GM12865 (cell line): ENCODE results near the gene FRMD8.

Experiments
- DNase-seq: peaks from one replicate; pipeline ENCODE4 v3.0.0; 2010; ENCODE audit warnings: low read depth
- H3K4me3 ChIP-seq: 2 replicates; pipeline ENCODE4 v1.5.1; 2011; ENCODE audit warnings: mild to moderate bottlenecking, low read depth, low read length, control low read depth
- CTCF ChIP-seq: IDR thresholded peaks from 2 replicates; pipeline ENCODE4 v1.5.1; 2011; ENCODE audit warnings: low read length, control low read depth, low read depth, inconsistent platforms; ENCODE audit not compliant: insufficient read depth; ENCODE audit errors: missing control alignments

Gene FRMD8

GRCh38 chr11:65422633-65423515, 36.4 kb downstream of the FRMD8 start, which contains the start of gene NEAT1:
Gene NEAT1, plus strand, starts transcription at chr11:65422798.
- DNase-seq = peak; percentile 99
- TF ChIP-seq CTCF = no peak

GRCh38 chr11:65423516-65424204, 37.2 kb downstream of the FRMD8 start:
- TF ChIP-seq CTCF = no peak
- peak; percentile 38 for DNase-seq
- H3K4me3 ChIP-seq = peak overlapping the region; percentile 70

More at GRCh38 chr11:65422633-65423515, 36.4 kb downstream of the FRMD8 start, which contains the start of gene NEAT1:
- H3K4me3 ChIP-seq = peak within 1 kb of the TSS; percentile 70

- peak overlapping the region; percentile 70 for H3K4me3 ChIP-seq
- peak; percentile 57 for DNase-seq
- TF ChIP-seq CTCF = no peak
Observed at GRCh38 chr11:65424205-65425104, 38.0 kb downstream of the FRMD8 start.

GRCh38 chr11:65425105-65425970, 38.9 kb downstream of the FRMD8 start:
- TF ChIP-seq CTCF = no peak
- DNase-seq = peak; percentile 84
- H3K4me3 ChIP-seq = peak overlapping the region; percentile 70

- TF ChIP-seq CTCF = no peak
- peak; percentile 91 for DNase-seq
- H3K4me3 ChIP-seq = peak overlapping the region; percentile 70
Observed at GRCh38 chr11:65425971-65426838, 39.8 kb downstream of the FRMD8 start.
